GM21360 (cell line): ENCODE results near the gene TMEM213.

Source experiments
- ATAC-seq: cut with Tn5 transposase; IDR thresholded peaks from one replicate; pipeline ENCODE4 v1.9.1; 2021; ENCODE audit warnings: mild to moderate bottlenecking, moderate library complexity; ENCODE audit not compliant: unreplicated experiment

Gene TMEM213

GRCh38 chr7:138837627-138838026, 39.8 kb downstream of the TMEM213 start:
- ATAC-seq, result no peak

GRCh38 chr7:138838166-138838565, 40.4 kb downstream of the TMEM213 start:
- ATAC-seq, result no peak

GRCh38 chr7:138842111-138842510, 44.3 kb downstream of the TMEM213 start:
- ATAC-seq, result no peak

- ATAC-seq, result no peak
Observed at GRCh38 chr7:138843632-138844580, 46.1 kb downstream of the TMEM213 start.

- no peak for ATAC-seq
Observed at GRCh38 chr7:138845711-138846110, 47.9 kb downstream of the TMEM213 start.

GRCh38 chr7:138848056-138848980, 50.5 kb downstream of the TMEM213 start:
- ATAC-seq, result no peak

- no peak for ATAC-seq
Observed at GRCh38 chr7:138849701-138850100, 51.9 kb downstream of the TMEM213 start.

- no peak for ATAC-seq
Observed at GRCh38 chr7:138852469-138852868, 54.7 kb downstream of the TMEM213 start.

GRCh38 chr7:138853448-138853847, 55.7 kb downstream of the TMEM213 start:
- no peak for ATAC-seq

- ATAC-seq, result no peak
Observed at GRCh38 chr7:138854115-138854645, 56.4 kb downstream of the TMEM213 start.

- no peak for ATAC-seq
Observed at GRCh38 chr7:138857728-138858127, 59.9 kb downstream of the TMEM213 start.

GRCh38 chr7:138861051-138861450, 63.3 kb downstream of the TMEM213 start:
- no peak for ATAC-seq

- no peak for ATAC-seq
Observed at GRCh38 chr7:138863931-138864330, 66.1 kb downstream of the TMEM213 start.

GRCh38 chr7:138864667-138865066, 66.9 kb downstream of the TMEM213 start:
- no peak for ATAC-seq

GRCh38 chr7:138865843-138866242, 68.0 kb downstream of the TMEM213 start:
- ATAC-seq, result no peak

- no peak for ATAC-seq
Observed at GRCh38 chr7:138866353-138866752, 68.6 kb downstream of the TMEM213 start.

GRCh38 chr7:138867744-138868143, 70.0 kb downstream of the TMEM213 start:
- no peak for ATAC-seq

GRCh38 chr7:138868711-138869110, 70.9 kb downstream of the TMEM213 start:
- no peak for ATAC-seq

GRCh38 chr7:138869353-138869752, 71.6 kb downstream of the TMEM213 start:
- ATAC-seq, result no peak

- no peak for ATAC-seq
Observed at GRCh38 chr7:138871065-138871813, 73.4 kb downstream of the TMEM213 start.

- ATAC-seq, result no peak
Observed at GRCh38 chr7:138871814-138872090, 74.0 kb downstream of the TMEM213 start.
